A673 (cell line): ENCODE data around the gene LECT2. TPM values are rescaled to one million over a fixed set of nuclear protein-coding genes. Genes with fewer than 3 reads are reported as not detected.

Experiments
- BruUV-seq: library from RNA; stranded (reverse); fragments of 400-500 nt; replicated peaks from 2 replicates; lab custom pipeline; 2021; lab: Mats Ljungman, UMichigan
- CTCF ChIA-PET: fragments of 300-600 bp; sonication (Branson Sonifier 250); formaldehyde crosslinking; loops from one replicate; lab custom pipeline; 2022; ENCODE audit warnings: antibody characterized with exemption; lab: Charles Lee
- POLR2A ChIA-PET: fragments of 300-600 bp; sonication (Branson Sonifier 250); formaldehyde crosslinking; loops from one replicate; lab custom pipeline; 2022; ENCODE audit warnings: antibody characterized with exemption; ENCODE audit not compliant: low non-redundant PET; lab: Charles Lee
- DNase-seq: peaks from one replicate; pipeline ENCODE4 v3.0.0-alpha.2; 2015; ENCODE audit warnings: low spot score
- H3K27ac ChIP-seq: fragments of 200-600 bp; sonication (generic); 2 replicates; pipeline ENCODE4 v1.5.1; 2016; ENCODE audit warnings: mixed run types, low read depth, mild to moderate bottlenecking, mixed read lengths, antibody characterized with exemption, low read length; ENCODE audit not compliant: poor library complexity, severe bottlenecking
- H3K27me3 ChIP-seq: fragments of 200-600 bp; sonication (generic); replicated peaks from 2 replicates; pipeline ENCODE4 v1.6.1; 2017; ENCODE audit warnings: mixed run types, low read depth, mild to moderate bottlenecking, mixed read lengths, antibody characterized with exemption, low read length; ENCODE audit not compliant: insufficient read depth, poor library complexity
- H3K36me3 ChIP-seq: fragments of 200-600 bp; sonication (generic); 2 replicates; pipeline ENCODE4 v1.6.1; 2016; ENCODE audit warnings: mixed run types, mild to moderate bottlenecking, mixed read lengths, antibody characterized with exemption, low read length; ENCODE audit not compliant: insufficient read depth, poor library complexity, severe bottlenecking
- H3K4me1 ChIP-seq: fragments of 200-600 bp; sonication (generic); 2 replicates; pipeline ENCODE4 v1.6.1; 2017; ENCODE audit warnings: mixed run types, mild to moderate bottlenecking, mixed read lengths, antibody characterized with exemption, low read length; ENCODE audit not compliant: insufficient read depth, poor library complexity, severe bottlenecking
- H3K4me3 ChIP-seq: fragments of 200-600 bp; sonication (generic); 2 replicates; pipeline ENCODE4 v1.5.1; 2016; ENCODE audit warnings: low read depth, mixed run types, mild to moderate bottlenecking, mixed read lengths, low read length; ENCODE audit not compliant: poor library complexity, severe bottlenecking
- H3K9me3 ChIP-seq: fragments of 200-600 bp; sonication (generic); 2 replicates; pipeline ENCODE4 v1.6.1; 2016; ENCODE audit warnings: mixed run types, low read depth, mild to moderate bottlenecking, mixed read lengths, antibody characterized with exemption, low read length; ENCODE audit not compliant: poor library complexity, severe bottlenecking
- CTCF ChIP-seq: fragments of 300-800, 200-600 bp; sonication (generic); conservative IDR thresholded peaks from 2 replicates; pipeline ENCODE4 v1.5.1; 2017; ENCODE audit warnings: low read depth, mild to moderate bottlenecking, antibody characterized with exemption, low read length, moderate library complexity, mixed read lengths
- EZH2 ChIP-seq: fragments of 200-600 bp; sonication (generic); IDR thresholded peaks from 2 replicates; pipeline ENCODE4 v1.6.1; 2017; ENCODE audit warnings: borderline replicate concordance, low read depth, mild to moderate bottlenecking, mixed read lengths, antibody characterized with exemption, low read length; ENCODE audit not compliant: poor library complexity, severe bottlenecking
- intact Hi-C: fragments of 100-400 bp; cut with micrococcal nuclease; formaldehyde crosslinking; loops from one replicate; pipeline ENCODE4 v1.10.0; 2022; ENCODE audit not compliant: unreplicated experiment
- total RNA-seq: library from RNA; stranded (reverse); gene quantifications from 2 replicates; pipeline ENCODE4 v1.2.3, GENCODE V29; 2021

LECT2 gene
- total RNA-seq, 1 experiment from 2014 or later: not detected

DNA sequence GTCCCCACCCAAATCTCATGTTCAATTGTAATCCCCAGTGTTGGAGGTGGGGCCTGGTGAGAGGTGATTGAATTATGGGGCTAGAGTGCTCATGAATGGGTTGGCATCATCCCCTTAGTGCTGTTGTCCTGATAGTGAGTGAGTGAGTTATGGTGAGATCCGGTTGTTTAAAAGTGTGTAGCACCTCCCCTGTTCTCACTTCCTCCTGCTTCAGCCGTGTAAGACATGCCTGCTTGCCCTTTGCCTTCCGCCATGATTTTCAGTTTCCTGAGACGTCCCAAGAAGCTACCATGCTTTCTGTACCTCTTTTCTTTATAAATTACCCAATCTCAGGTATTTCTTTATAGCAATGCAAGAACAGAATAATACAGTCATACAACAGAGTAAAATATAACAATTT is 742 bp upstream of the LECT2 start:
- intact Hi-C loops: no loop called here
- H3K27ac ChIP-seq: no peak overlapping the region
- H3K4me3 ChIP-seq: no peak overlapping the region
- no peaks in the 10 kb centered on the region for H3K36me3 ChIP-seq
- POLR2A ChIA-PET: interaction anchor here (0.6 kb wide), 1 partner anchor 9 kb away, joined by 3 read pairs; no protein-coding TSS in a partner anchor
- H3K4me1 ChIP-seq: no peaks in the 10 kb centered on the region
- no TSS peak for BruUV-seq
- DNase-seq: no peak
- H3K9me3 ChIP-seq: no peaks in the 10 kb centered on the region
- TF ChIP-seq CTCF: no peak
- no peak for TF ChIP-seq EZH2
- CTCF ChIA-PET: no interaction called here
- H3K27me3 ChIP-seq: peaks cover 3% of the 10 kb centered on the region

DNA sequence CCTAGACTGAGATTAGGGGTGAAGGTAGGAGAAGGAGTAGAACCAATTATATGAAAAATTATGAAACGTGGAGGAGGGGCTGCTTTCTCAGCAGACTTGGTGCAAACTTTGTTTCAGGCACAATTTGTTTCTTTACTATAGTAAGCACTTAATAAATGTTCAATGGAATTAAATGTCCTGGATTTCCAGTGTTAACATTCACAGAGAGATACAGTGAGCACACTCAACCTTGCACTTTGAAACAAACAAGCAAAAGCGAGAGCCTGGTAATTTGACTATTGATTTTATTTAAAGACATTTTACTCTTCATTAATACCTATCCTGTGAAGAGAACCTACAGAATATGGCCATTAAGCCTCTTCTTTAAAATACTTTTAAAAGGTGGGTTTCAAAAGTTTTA is 933 bp downstream of the LECT2 start:
- DNase-seq: no peak
- Histone ChIP-seq H3K4me1 (no peaks in the 10 kb centered on the region), H3K9me3 (no peaks in the 10 kb centered on the region), H3K27me3 (peaks cover 3% of the 10 kb centered on the region), H3K27ac (no peak overlapping the region), H3K36me3 (no peaks in the 10 kb centered on the region), H3K4me3 (no peak overlapping the region)
- ChIA-PET POLR2A (no interaction called here), CTCF (no interaction called here)
- BruUV-seq: no TSS peak
- intact Hi-C loops: no loop called here
- TF ChIP-seq CTCF: no peak

DNA sequence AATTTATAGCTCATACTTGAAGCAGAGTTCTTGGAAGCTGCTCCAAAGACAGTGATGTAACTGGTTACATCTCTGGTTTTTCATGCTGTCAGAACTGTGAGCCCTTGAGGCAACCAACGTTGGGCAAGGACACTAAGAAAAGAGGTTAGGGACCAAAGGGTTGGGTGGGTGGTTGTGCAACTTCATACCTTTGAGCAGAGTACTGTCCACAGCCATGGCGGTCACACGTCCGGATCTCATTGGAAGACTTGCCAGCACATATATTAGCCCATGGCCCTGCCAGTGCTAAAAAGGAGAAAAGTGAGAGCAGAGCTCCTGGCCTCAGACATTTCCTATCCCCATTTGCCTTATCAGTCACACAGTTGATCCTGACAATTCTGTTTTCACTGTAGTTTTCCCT is 2.1 kb downstream of the LECT2 start:
- CTCF ChIA-PET: no interaction called here
- BruUV-seq: no TSS peak
- DNase-seq: no peak
- peaks cover 3% of the 10 kb centered on the region for H3K27me3 ChIP-seq
- H3K27ac ChIP-seq: no peak overlapping the region
- intact Hi-C loops: no loop called here
- H3K4me1 ChIP-seq: no peaks in the 10 kb centered on the region
- H3K4me3 ChIP-seq: no peak overlapping the region
- POLR2A ChIA-PET: interaction anchor here (0.6 kb wide), 1 partner anchor 366 kb away, joined by 7 read pairs; no protein-coding TSS in a partner anchor
- no peak for TF ChIP-seq CTCF
- no peak for TF ChIP-seq EZH2
- no peaks in the 10 kb centered on the region for H3K36me3 ChIP-seq
- no peaks in the 10 kb centered on the region for H3K9me3 ChIP-seq
